ENCODE data around the gene DENND1A. TPM values are rescaled to one million over a fixed set of nuclear protein-coding genes. Genes with fewer than 3 reads are reported as not detected.
A peak's percentile ranks its signal among the peaks of the same experiment; 100 is the strongest.

DENND1A gene
- total RNA-seq, 1 experiment from 2014 or later: 13.0 TPM

DNA sequence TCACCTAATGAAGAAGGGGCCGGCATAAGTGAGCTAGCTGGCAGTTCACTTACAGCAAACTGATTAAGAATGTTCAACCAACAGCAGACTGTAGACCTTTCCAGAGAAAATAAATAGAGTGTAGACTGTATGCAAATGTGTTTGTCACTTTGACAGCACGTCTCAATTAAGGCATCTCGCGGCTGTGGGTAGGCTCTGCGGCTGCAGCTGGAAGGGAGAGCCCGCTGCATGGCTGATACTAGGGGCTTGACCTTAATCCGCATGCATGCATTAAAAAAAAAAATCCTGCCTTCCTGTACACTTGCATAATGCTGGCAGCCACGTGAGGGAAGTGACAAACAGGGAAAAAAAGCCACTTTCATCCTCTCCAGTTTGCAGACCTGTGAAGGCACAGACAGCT lies 491.6 kb downstream of the DENND1A start:
- Mint-ChIP-seq H3K4me1 (ENCODE audit: low read depth, unreplicated experiment) (no peaks in the 10 kb centered on the region), H3K9me3 (ENCODE audit: low read depth, unreplicated experiment) (no peaks in the 10 kb centered on the region), H3K36me3 (ENCODE audit: insufficient read depth, unreplicated experiment) (no peaks in the 10 kb centered on the region), H3K27me3 (ENCODE audit: unreplicated experiment) (no peaks in the 10 kb centered on the region), H3K27ac (ENCODE audit: unreplicated experiment) (no peak overlapping the region), H3K4me3 (ENCODE audit: low read depth, unreplicated experiment) (no peak overlapping the region)
- CTCF ChIA-PET: no interaction called here
- DNase-seq: no peak
- intact Hi-C loops (cut with micrococcal nuclease; ENCODE audit: unreplicated experiment): no loop called here
- TF ChIP-seq, protein P1, sequence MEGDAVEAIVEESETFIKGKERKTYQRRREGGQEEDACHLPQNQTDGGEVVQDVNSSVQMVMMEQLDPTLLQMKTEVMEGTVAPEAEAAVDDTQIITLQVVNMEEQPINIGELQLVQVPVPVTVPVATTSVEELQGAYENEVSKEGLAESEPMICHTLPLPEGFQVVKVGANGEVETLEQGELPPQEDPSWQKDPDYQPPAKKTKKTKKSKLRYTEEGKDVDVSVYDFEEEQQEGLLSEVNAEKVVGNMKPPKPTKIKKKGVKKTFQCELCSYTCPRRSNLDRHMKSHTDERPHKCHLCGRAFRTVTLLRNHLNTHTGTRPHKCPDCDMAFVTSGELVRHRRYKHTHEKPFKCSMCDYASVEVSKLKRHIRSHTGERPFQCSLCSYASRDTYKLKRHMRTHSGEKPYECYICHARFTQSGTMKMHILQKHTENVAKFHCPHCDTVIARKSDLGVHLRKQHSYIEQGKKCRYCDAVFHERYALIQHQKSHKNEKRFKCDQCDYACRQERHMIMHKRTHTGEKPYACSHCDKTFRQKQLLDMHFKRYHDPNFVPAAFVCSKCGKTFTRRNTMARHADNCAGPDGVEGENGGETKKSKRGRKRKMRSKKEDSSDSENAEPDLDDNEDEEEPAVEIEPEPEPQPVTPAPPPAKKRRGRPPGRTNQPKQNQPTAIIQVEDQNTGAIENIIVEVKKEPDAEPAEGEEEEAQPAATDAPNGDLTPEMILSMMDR (IDR thresholded peaks at IDR 0.05; ENCODE audit: unreplicated experiment): no peak
- BruUV-seq (replicated peaks): no TSS peak

DNA sequence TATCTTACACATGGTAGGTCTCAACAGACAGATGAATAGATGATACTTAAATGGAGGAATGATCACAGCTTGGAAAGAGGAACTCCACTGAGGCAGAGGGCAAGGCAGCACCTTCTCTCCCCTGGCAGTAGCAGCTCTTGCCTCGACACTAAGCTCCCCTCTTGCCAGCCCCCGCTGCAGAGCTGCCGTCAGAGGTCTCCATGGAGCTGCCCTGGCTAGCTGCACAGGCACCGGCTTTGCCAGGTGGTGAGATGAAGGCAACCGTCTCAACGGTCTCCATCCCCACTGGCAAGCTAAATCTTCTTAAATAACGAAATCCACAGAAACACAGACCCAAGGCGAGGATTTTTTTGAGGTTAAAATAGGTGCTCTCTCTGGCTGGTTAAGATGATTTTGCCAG lies 492.7 kb downstream of the DENND1A start:
- Mint-ChIP-seq H3K27ac (ENCODE audit: unreplicated experiment) (no peak overlapping the region), H3K4me3 (ENCODE audit: low read depth, unreplicated experiment) (no peak overlapping the region), H3K9me3 (ENCODE audit: low read depth, unreplicated experiment) (no peaks in the 10 kb centered on the region), H3K36me3 (ENCODE audit: insufficient read depth, unreplicated experiment) (no peaks in the 10 kb centered on the region), H3K4me1 (ENCODE audit: low read depth, unreplicated experiment) (no peaks in the 10 kb centered on the region), H3K27me3 (ENCODE audit: unreplicated experiment) (no peaks in the 10 kb centered on the region)
- TF ChIP-seq, protein P1 (IDR thresholded peaks at IDR 0.05; ENCODE audit: unreplicated experiment): no peak
- no peak for DNase-seq
- intact Hi-C loops (cut with micrococcal nuclease; ENCODE audit: unreplicated experiment): no loop called here
- BruUV-seq (replicated peaks): no TSS peak
- CTCF ChIA-PET: no interaction called here

DNA sequence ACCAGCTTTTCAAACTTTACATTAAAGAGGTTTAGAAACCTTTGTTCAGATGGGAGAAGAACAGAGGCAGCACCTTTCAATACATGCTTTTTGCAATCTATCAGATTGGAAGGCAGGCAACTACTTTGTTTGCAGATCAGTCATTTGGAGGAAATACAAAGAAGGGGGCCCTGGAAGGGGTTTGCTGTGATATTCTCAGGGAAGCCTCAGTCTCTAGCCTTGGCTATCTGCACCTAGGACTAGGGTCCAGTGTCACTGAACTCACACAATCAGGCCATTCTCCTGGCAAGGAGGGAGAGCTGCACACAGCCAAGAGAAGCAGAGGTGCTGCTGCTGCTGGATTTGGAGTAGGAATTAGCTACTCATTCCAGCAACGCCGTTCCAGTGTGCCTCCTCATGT lies 494.5 kb downstream of the DENND1A start:
- no peak for DNase-seq
- intact Hi-C loops (cut with micrococcal nuclease; ENCODE audit: unreplicated experiment): no loop called here
- no peaks in the 10 kb centered on the region for H3K27me3 Mint-ChIP-seq (ENCODE audit: unreplicated experiment)
- H3K27ac Mint-ChIP-seq (ENCODE audit: unreplicated experiment): no peak overlapping the region
- no peaks in the 10 kb centered on the region for H3K36me3 Mint-ChIP-seq (ENCODE audit: insufficient read depth, unreplicated experiment)
- no peak overlapping the region for H3K4me3 Mint-ChIP-seq (ENCODE audit: low read depth, unreplicated experiment)
- no peaks in the 10 kb centered on the region for H3K4me1 Mint-ChIP-seq (ENCODE audit: low read depth, unreplicated experiment)
- CTCF ChIA-PET: no interaction called here
- H3K9me3 Mint-ChIP-seq (ENCODE audit: low read depth, unreplicated experiment): no peaks in the 10 kb centered on the region
- BruUV-seq (replicated peaks): no TSS peak
- TF ChIP-seq, protein P1 (IDR thresholded peaks at IDR 0.05; ENCODE audit: unreplicated experiment): no peak

DNA sequence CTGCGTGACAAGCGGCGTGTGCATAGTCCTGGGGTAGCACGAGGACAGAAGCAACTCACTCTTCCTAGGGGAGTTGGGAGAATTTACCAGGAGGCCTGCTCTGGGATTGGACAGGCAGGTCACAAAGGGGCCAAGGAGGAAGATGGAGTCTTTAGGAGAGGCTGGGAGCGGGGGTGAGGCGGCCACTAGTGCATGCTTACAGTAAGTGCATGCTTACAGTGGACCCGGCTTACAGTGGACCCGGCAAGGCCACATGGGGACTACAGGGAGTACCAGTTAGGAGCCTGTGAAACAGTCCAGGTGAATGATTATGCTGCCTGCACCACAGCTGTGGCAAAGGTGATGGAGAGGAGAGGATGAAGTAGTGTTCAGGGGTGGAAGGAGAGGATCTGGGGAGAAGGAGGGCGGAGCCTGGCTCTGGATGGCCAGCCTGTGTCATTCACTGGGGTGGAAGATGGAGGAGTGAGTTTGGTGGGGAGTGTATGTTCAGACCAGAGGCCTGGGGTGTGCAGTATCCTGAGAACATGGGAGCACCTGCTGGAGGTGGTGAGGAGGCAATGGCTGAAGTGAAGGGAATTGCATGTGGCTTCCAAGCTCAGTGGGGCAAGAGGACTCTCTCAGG lies 495.2 kb downstream of the DENND1A start:
- H3K36me3 Mint-ChIP-seq (ENCODE audit: insufficient read depth, unreplicated experiment): no peaks in the 10 kb centered on the region
- H3K4me1 Mint-ChIP-seq (ENCODE audit: low read depth, unreplicated experiment): no peaks in the 10 kb centered on the region
- DNase-seq: peak; percentile 2
- BruUV-seq (replicated peaks): no TSS peak
- intact Hi-C loops (cut with micrococcal nuclease; ENCODE audit: unreplicated experiment): no loop called here
- H3K27ac Mint-ChIP-seq (ENCODE audit: unreplicated experiment): no peak overlapping the region
- no peaks in the 10 kb centered on the region for H3K9me3 Mint-ChIP-seq (ENCODE audit: low read depth, unreplicated experiment)
- H3K27me3 Mint-ChIP-seq (ENCODE audit: unreplicated experiment): no peaks in the 10 kb centered on the region
- CTCF ChIA-PET: no interaction called here
- TF ChIP-seq, protein P1 (IDR thresholded peaks at IDR 0.05; ENCODE audit: unreplicated experiment): no peak
- no peak overlapping the region for H3K4me3 Mint-ChIP-seq (ENCODE audit: low read depth, unreplicated experiment)

All from Calu3 (cell line).